ENCODE data around the gene CD101. TPM values are rescaled to one million over a fixed set of nuclear protein-coding genes. Genes with fewer than 3 reads are reported as not detected.

CD101 gene
- total RNA-seq, 1 experiment from 2014 or later: 0.48 TPM

DNA sequence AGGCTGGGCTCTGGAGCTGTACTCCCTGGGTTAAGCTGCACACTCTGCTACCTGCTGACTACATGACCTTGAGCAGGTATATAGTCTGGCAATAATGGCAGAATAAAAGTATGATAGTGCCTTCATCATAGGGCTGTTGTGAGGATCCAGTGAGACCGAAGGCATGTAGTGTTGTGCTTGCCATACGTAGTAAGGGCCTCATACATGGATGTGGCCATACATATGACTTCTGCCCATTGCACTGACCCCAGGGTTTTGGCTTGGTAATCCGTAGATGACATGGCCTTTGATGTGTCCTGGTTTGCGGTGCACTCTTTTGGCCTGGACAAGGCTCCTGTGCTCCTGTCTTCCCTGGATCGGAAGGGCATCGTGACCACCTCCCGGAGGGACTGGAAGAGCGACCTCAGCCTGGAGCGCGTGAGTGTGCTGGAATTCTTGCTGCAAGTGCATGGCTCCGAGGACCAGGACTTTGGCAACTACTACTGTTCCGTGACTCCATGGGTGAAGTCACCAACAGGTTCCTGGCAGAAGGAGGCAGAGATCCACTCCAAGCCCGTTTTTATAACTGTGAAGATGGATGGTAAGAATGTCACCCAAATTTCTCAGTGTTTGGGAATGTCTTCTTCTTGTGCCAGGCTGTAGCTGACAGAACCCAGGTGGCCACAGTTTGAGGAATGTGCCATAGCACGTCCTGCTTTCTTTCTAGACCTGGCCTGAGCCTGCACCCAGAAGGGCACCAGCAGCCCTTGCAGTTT is 17.0 kb upstream of the CD101 start:
- no peak for DNase-seq (ENCODE audit: low read depth)

DNA sequence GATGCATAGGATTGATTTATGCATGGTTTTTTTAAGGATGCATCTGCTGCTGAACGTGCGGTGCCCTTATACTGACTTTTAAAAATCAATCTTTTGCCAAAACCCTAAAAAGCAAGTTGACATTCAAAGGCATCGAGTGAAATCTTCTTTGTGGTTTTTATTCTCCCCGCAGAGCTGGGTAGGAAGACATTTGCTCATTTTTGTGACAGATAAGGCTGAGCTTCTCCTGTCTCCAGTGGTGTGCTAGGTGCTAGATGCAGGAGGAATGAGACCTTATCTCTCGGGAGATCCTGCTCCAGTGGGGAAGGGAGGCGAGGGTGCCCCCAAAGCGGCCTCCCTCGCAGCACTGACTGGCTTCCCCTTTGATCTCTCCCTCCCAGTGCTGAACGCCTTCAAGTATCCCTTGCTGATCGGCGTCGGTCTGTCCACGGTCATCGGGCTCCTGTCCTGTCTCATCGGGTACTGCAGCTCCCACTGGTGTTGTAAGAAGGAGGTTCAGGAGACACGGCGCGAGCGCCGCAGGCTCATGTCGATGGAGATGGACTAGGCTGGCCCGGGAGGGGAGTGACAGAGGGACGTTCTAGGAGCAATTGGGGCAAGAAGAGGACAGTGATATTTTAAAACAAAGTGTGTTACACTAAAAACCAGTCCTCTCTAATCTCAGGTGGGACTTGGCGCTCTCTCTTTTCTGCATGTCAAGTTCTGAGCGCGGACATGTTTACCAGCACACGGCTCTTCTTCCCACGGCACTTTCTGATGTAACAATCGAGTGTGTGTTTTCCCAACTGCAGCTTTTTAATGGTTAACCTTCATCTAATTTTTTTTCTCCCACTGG is 14.9 kb upstream of the CD101 start:
- no peak for DNase-seq (ENCODE audit: low read depth)

- no peak for DNase-seq (ENCODE audit: low read depth)
These were observed 14.4 kb upstream of the CD101 start for GRCh38 chr1:116987256-116987555.

DNA sequence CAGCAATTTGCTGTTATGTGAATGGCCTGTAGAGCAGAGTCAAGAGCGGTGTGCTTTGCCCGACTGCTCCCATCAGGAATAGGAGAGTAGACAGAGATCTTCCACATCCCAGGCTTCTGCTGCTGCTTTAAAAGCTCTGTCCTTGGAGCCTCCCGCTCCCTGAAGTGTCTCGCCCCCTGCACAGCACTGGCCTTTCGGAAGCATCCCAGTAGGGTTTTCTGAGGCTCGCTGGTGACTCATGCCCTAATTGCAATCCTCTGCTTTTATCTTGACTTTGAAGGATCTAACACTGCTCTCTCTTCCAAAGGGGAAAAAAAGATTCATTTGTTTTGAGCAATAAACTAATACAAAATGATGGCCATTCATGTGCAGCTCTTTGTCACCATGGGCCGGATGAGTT is 13.3 kb upstream of the CD101 start:
- DNase-seq (ENCODE audit: low read depth): peak; percentile 89

DNA sequence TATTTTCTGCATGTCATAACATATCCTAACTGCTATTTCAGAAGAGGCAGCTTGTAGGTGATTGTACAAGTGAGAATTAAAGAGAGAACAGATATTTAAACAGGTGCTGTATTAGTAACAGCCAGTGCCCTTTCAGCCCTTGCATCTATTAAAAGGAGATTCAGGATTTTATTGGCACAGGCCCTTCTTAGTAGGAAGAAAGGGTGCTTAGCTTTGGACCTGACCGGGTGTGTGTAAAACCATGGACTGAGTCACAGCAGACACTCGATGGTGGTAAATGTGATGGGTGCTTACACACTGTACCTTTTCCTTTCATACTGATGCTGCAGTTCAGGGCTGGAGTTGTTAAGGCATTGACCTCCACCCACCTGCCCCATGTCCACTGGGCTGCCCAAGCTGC is 12.7 kb upstream of the CD101 start:
- peak; percentile 66 for DNase-seq (ENCODE audit: low read depth)

- DNase-seq (ENCODE audit: low read depth): no peak
These were observed 11.7 kb upstream of the CD101 start for GRCh38 chr1:116989835-116990234.

DNA sequence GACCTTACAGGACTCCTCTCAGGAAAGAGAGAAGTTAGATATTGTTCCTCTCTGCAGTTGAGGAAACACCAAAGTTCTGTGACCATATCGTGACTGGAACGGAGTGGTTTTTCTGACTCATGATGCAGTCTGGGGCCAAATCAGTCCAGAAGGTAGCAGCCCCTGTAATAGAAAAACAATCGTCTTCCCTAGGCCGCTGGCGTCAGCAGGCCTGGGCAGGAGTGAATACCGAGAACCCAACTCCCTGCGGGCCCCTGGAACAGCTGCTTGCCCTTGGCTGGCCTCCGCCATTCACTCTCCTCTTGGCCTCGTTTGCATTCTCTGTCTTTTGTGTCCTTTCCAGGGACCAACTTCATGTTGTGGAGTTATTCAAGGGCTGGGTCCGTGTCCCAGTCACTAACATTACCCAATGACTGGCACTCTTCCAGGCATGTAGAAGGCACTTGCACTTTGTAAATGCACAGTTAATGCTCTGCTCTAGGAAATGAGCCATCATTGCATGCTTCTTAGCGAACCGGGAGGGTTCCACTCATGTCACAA is 10.9 kb upstream of the CD101 start:
- peak; percentile 99 for DNase-seq (ENCODE audit: low read depth)

- no peak for DNase-seq (ENCODE audit: low read depth)
These were observed 10.3 kb upstream of the CD101 start for GRCh38 chr1:116991171-116991845.

- no peak for DNase-seq (ENCODE audit: low read depth)
These were observed 9.6 kb upstream of the CD101 start for GRCh38 chr1:116991918-116992317.

DNA sequence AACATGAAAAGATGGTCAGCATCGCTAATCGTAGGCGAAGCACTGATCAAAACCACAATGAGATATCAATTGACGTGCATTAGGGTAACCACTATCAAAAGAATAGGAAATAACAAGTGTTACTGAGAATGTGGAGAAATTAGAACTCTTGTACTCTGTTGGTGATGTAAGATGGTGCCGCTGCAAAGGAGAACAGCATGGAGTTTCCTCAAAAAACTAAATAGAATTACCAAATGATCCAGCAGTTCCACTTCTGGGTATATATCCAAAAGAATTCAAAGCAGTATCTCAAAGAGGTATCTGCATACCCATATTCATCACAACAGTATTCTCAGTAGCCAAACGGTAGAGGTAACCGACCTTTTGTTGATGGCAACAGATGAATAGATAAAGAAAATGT is 8.3 kb upstream of the CD101 start:
- DNase-seq (ENCODE audit: low read depth): no peak

DNA sequence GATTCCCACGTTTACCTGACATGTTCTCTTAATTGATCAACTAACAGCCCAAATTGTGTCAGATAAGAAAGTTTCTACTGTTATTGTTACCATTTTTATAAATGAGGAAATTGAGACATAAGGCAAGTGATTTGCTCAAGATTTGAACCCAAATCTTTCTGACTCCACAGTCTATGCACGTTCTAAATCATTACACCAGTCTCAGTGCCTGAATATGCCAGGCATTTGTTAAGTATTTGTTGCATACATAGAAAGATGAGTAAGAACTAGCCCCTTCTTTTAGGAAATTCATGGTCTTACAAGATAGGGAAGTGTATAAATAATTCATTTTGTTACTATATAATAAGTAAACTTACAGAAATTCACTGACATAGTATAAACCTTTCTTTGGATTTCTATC is 7.1 kb upstream of the CD101 start:
- DNase-seq (ENCODE audit: low read depth): no peak

DNA sequence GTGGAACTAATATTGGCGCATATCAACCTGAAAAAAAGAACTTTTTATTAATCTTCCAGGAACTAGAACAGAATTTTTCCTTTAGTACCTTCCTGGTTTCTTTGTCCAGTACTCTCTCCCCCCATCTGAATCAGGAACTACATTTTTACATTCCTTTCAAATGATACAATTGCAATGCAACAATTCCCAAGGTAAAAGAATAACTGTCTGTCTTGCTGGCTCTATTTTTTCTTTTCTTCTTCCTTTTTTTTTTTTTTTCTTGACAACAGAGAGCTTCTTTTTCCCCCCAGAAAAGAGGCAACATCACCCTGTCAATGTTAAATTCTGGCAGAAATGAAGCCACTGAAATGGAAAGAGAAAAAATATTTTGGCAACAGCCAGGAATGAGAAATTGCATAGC is 4.5 kb upstream of the CD101 start:
- DNase-seq (ENCODE audit: low read depth): no peak

- DNase-seq (ENCODE audit: low read depth): peak; percentile 68
These were observed 3.9 kb upstream of the CD101 start for GRCh38 chr1:116997636-116998035.

DNA sequence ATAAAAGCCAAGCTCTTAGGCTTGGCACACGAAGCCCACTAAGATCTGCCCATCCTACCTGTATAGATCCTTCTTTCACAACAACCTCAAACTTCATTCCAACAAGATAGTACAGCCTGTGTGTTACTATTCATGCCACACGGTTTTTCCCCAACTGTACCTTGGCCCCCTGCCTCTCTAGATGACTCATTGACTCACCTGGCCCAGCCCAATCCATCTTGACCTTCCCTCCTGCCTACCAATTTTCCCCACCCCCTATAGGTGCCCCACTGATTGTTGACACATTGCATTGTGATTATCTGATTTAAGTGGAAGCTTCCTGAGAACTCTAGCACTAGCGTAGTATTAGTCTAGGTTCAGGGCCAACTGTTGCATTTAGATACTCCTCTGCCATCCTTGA is 2.0 kb upstream of the CD101 start:
- no peak for DNase-seq (ENCODE audit: low read depth)

GRCh38 chr1:117000142-117000541 is 1.4 kb upstream of the CD101 start:
- no peak for DNase-seq (ENCODE audit: low read depth)

- DNase-seq (ENCODE audit: low read depth): no peak
These were observed 1.8 kb downstream of the CD101 start for GRCh38 chr1:117003223-117003875.

- DNase-seq (ENCODE audit: low read depth): no peak
These were observed 6.1 kb downstream of the CD101 start for GRCh38 chr1:117007719-117008013.

- peak; percentile 51 for DNase-seq (ENCODE audit: low read depth)
These were observed 7.1 kb downstream of the CD101 start for GRCh38 chr1:117008656-117009055.

- peak; percentile 55 for DNase-seq (ENCODE audit: low read depth)
These were observed 7.6 kb downstream of the CD101 start for GRCh38 chr1:117009132-117009531.

GRCh38 chr1:117010310-117010969 is 8.9 kb downstream of the CD101 start:
- no peak for DNase-seq (ENCODE audit: low read depth)

GRCh38 chr1:117011334-117011733 is 9.8 kb downstream of the CD101 start:
- no peak for DNase-seq (ENCODE audit: low read depth)

Data from RPMI7951 (cell line).